Measurements from ENCODE around the gene BEST4. TPM values are rescaled to one million over a fixed set of nuclear protein-coding genes. Genes with fewer than 3 reads are reported as not detected.
"Not testable (repeated sequence)": the region's sequence is repeated elsewhere in the genome, so short reads cannot be mapped to it uniquely, and the experiment has no call there.

BEST4 gene
- polyA plus RNA-seq, 1 donor, result 0.96 TPM

DNA sequence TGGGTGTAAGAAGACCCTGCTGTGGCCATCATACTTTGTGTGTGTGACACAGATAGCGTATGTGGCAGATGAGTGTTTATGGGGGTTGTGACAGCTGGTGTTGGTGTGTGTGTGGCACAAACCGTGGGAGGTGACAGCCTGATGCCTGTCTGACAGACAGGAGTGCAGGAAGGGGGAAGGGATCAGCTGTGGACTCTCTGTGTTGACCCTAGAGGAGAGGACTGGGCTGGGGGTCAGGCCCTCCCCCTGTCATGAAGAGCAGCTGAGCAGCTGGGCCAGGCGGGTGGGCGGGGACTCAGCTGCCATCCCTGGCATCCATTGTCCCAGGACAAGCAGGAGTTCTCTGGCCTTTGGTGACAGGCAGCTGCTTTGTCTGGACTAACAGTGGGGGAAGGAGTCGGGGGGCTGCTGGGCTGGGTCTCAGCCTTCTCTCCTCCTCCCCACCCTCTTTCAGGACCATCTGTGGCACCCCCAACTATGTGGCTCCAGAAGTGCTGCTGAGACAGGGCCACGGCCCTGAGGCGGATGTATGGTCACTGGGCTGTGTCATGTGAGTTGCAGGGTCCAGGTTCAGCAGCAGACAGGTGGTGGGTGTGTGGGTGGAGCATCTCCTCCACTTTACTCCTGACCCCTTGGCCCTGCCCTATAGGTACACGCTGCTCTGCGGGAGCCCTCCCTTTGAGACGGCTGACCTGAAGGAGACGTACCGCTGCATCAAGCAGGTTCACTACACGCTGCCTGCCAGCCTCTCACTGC is 14.5 kb upstream of the BEST4 start:
- peak; percentile 26 for DNase-seq

DNA sequence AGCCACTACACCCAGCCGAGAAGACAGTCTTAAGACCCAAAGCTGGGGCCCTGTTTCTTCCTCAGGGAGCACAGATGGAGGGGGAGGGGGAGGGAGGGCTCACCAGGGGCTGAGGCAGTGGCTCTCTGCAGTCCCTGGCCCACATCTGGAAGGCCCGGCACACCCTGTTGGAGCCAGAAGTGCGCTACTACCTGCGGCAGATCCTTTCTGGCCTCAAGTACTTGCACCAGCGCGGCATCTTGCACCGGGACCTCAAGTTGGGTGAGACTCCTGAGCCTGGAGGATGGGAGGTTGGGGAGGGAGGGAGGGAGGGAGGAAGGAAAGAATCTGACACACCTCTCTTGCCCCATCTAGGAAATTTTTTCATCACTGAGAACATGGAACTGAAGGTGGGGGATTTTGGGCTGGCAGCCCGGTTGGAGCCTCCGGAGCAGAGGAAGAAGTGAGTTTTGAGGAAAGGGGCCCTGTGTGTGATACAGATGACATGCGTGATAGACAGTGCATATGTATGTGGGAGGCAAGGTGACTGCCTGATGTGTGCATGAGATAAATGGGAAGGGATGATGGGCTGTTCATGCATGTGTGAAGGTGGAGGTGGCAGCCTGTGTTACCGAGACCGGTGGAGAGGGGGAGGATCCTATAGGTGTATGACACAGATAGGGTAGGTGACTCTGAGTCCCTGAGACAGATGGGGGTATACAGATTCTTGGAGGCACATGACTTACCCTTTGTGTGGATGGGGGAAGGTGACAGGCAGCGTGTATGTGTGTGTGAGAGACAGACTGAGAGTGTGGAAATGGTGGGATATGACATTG is 13.7 kb upstream of the BEST4 start:
- no peak for DNase-seq

DNA sequence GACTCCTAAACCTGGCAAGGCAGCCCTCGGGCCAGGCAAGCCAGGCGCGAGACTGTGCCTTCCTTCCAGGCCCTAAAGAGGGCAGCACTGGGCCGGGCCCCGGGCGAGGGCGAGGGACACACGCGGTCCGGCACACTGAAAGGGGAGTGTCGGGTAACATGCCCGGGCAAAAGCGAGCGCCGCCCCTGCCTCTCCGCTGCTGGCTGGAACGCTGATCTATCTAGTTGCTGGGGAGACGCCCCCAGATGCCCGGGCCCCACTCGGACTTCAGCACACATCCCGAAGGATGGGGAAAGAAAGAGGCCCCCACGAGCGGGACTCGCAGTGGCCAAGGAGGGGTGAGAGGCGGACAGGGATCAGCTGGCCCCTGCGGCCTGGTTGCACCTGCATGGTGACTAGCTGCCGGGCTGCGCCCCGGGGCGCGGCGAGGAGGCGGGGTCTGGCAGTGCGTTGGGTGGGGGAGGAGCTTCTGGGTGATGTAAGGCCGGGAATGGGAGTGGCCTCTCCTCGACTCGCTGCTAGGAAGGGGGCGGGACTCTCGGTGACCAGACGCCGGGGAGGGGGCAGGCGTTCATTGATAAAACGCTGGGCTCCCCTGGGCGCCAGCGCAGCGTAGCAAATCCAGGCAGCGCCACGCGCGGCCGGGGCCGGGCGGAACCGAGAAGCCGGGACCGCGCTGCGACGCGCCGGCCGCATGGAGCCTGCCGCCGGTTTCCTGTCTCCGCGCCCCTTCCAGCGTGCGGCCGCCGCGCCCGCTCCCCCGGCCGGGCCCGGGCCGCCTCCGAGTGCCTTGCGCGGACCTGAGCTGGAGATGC is 12.0 kb upstream of the BEST4 start, which contains the start of gene PLK3:
Gene PLK3 (plus strand): TSS at position 608 of the 815 bp plus-strand sequence. CDS start 87 bp downstream, at position 695.
- peak; percentile 96 for DNase-seq

GRCh38 chr1:44798481-44799365 is 10.8 kb upstream of the BEST4 start:
- DNase-seq, result no peak

GRCh38 chr1:44797886-44798285 is 9.9 kb upstream of the BEST4 start:
- not testable (repeated sequence) for DNase-seq

GRCh38 chr1:44792736-44793502 is 4.9 kb upstream of the BEST4 start:
- DNase-seq, result no peak

- no peak for DNase-seq
Measured at GRCh38 chr1:44790968-44791801, 3.2 kb upstream of the BEST4 start.

GRCh38 chr1:44787506-44787905 is 464 bp downstream of the BEST4 start:
- DNase-seq, result no peak

- no peak for DNase-seq
Measured at GRCh38 chr1:44786841-44787426, 1.0 kb downstream of the BEST4 start.

- DNase-seq, result peak; percentile 76
Measured at GRCh38 chr1:44786138-44786840, 1.7 kb downstream of the BEST4 start.

GRCh38 chr1:44785501-44786137 is 2.4 kb downstream of the BEST4 start:
- DNase-seq, result no peak

DNA sequence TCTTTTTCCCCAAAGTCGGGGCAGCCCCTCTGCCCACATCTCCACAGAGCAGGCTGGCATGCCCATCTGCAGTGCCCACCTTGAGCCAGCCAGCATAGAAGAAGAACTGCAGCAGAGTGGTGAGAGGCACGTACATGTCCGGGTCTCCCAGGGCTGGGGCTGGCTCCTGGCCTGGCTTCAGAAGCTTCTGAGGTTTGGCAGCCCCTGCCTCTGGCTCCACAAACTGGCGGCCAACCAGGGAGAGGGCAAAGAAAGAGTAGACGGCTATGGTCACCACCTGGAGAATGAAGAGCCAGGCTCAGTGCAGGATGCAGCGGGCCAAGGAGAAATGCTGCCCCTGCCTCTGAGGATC is 3.0 kb downstream of the BEST4 start:
- DNase-seq, result no peak

DNA sequence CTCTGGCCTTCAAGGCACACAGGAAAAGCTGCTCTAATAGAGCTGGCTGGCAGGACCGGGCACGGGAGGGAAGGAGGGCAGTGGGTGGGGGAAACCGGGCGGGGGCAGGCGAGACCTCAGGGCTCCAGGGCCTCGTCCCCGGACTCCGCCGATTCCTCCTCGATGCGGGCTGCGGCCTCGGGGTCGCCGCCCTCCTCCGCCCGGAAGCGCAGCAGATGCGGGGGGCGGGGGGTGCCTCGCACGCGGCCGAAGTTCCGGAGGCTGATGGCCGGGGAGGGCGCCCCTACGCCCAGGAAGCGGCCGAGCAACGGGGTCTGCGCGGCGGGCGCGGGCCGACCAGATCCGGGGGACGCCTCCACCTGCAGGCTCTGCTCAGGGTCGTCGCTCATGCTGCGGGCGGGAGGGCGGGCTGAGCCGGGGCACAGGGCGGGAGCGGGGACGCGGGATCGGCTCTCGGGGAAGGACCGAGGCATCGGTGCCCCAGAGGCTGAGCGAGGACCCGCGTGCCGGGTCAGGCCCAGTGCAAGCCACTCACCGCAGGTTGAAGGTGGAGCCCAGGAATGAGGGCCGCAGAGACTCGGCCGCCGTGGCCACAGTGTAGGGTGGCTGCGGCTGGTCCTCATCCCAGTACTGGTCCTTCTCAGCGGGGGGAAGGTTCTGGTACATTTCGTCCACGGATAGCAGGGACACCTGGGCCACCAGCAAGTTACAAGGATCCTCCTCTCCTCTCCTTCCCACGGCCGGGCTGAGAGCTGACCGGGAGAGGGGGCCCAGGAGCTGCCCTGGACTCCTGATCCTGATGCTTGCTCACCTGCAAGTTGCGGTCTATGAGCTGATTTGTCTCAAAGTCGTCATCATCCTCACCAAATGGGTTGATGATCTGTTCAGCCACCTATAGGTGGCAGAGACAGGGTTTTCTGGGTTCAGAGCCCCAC is 3.6 kb downstream of the BEST4 start:
- DNase-seq, result no peak

GRCh38 chr1:44783697-44784093 is 4.3 kb downstream of the BEST4 start:
- no peak for DNase-seq

DNA sequence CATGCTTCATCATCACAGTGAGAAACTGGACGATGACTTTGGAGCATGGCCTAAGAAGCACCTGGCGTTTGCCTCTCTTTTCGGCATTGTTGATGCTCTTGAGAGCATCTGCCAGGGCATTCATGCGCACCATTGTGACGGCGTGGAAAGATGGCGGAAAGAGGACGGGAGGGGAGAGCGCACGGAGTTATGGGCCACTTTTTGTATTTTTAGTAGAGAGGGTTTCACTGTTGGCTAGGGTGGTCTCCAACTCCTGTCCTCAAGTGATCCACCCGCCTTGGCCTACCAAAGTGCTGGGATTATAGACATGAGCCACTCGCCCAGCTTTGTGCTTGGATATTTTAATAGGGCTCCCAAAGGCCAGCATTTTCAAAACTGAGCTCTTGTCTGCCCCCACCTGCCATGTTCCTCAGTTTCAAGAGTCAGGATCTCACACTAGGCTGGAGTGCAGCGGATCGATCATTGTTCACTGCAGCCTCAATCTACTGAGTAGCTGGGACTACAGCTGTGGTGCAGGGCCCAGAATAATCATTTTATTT is 7.3 kb downstream of the BEST4 start:
- DNase-seq, result no peak

GRCh38 chr1:44778705-44779576 is 9.0 kb downstream of the BEST4 start:
- no peak for DNase-seq
